Activated CD8-positive, alpha-beta memory T cell treated with anti-CD3 and anti-CD28 coated beads for 36 hours (primary cell): ENCODE data around the gene HSPB6. TPM values are rescaled to one million over a fixed set of nuclear protein-coding genes. Genes with fewer than 3 reads are reported as not detected.

Source experiments
- CTCF ChIA-PET: fragments of 350-600 bp; sonication (Branson Sonifier 250); formaldehyde crosslinking; loops from one replicate; lab custom pipeline; 2021; ENCODE audit warnings: antibody characterized with exemption; lab: Charles Lee
- POLR2A ChIA-PET: fragments of 350-600 bp; sonication (Branson Sonifier 250); formaldehyde crosslinking; loops from one replicate; lab custom pipeline; 2021; ENCODE audit warnings: antibody characterized with exemption; lab: Charles Lee
- total RNA-seq, 2 experiments: library from RNA; stranded (reverse); gene quantifications; one replicate each; pipeline ENCODE4 v1.2.3, GENCODE V29; 2021

HSPB6 gene
- total RNA-seq, 2 experiments from 2014 or later, result 0.21 TPM; not detected in 1

DNA sequence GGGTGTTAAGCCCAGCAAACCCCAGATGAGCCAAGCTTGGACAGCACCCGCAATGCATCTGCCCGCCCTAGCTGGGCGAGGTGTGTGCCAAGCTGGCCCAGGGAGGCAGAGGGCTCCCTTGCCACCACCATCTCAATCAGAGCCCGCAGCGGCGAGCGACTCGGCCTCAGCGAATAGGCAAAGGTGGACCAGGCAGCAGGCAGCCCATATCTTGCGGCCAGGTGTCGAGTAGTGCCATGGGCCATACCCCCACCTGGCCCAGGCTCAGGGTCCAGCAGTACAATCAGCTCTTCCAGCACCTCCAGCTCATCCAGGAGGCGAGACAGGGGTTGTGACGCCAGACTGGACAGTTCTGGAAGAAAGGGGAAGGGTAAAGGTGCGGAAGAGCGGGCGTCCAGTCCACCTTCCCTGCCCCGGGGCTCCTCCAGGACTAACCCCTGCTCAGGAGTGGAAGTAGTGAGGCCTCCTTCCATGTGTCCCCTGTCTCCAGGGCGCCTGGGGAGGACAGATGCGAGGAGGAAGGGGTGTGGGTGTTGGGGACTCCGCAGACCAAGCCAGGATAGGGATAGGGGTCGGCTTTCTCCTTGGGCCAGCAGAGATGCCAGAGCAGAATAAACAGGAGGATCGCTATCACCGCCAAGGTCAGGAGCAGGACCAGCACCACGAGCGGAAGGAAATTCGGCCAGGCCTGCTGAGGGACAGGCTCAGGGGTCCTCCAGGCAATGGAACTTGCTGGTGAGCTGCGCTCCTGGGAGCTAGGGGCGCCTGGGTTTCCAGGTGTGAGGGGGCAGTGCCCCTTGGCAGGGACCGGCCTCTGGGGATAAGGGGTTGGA, 17.3 kb downstream of the HSPB6 start:
- POLR2A ChIA-PET, result interaction anchor here (0.6 to 2.0 kb wide), 6 partner anchors 14 to 152 kb away, joined by 3 to 26 read pairs (median 8); no protein-coding TSS in a partner anchor

DNA sequence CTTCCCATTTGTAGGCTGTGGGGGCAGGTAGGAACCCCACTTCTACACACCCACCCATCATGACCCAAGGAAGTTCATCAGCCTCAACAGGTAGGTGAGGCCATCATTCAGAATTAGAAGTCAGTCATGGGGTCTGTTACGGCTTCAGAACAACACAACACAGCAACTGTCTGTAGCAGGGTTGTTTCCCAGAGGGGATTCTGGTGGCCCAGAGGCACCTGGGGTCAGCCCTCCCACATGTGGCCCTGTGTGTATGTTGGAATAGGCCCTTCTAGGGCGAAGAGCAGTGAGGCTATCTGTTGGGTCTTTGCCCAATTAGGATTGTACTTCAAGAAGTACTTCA, 18.0 kb downstream of the HSPB6 start:
- POLR2A ChIA-PET, result interaction anchor here (1.2 to 2.7 kb wide), 3 partner anchors 9 to 18 kb away, joined by 3 to 18 read pairs (median 10); partner anchors contain the start of gene LIN37
- CTCF ChIA-PET, result no interaction called here

More for the DNA sequence above, 17.3 kb downstream of the HSPB6 start:
- CTCF ChIA-PET, result interaction anchor here (0.9 to 2.0 kb wide), 6 partner anchors 16 to 193 kb away, joined by 3 to 10 read pairs (median 6); partner anchors contain the start of gene KMT2B

- CTCF ChIA-PET, result interaction anchor here (1.6 kb wide), 1 partner anchor 19 kb away, joined by 5 read pairs; no protein-coding TSS in a partner anchor
- POLR2A ChIA-PET, result interaction anchor here (1.2 to 2.7 kb wide), 4 partner anchors 10 to 17 kb away, joined by 3 to 18 read pairs (median 4); partner anchors contain the start of gene LIN37
Observed at GRCh38 chr19:35738021-35738886, 18.6 kb downstream of the HSPB6 start.

- ChIA-PET POLR2A (interaction anchor here (0.5 to 2.7 kb wide), 6 partner anchors 10 to 61 kb away, joined by 3 to 18 read pairs (median 4); partner anchors contain the start of gene LIN37), CTCF (interaction anchor here (0.6 to 1.6 kb wide), 4 partner anchors 18 to 44 kb away, joined by 3 to 5 read pairs (median 4); no protein-coding TSS in a partner anchor)
Observed at GRCh38 chr19:35736913-35737886, 19.6 kb downstream of the HSPB6 start.

GRCh38 chr19:35734889-35735288, 21.9 kb downstream of the HSPB6 start:
- POLR2A ChIA-PET, result interaction anchor here (0.5 to 1.2 kb wide), 2 partner anchors 16 to 19 kb away, joined by 3 to 4 read pairs; no protein-coding TSS in a partner anchor
- CTCF ChIA-PET, result no interaction called here

DNA sequence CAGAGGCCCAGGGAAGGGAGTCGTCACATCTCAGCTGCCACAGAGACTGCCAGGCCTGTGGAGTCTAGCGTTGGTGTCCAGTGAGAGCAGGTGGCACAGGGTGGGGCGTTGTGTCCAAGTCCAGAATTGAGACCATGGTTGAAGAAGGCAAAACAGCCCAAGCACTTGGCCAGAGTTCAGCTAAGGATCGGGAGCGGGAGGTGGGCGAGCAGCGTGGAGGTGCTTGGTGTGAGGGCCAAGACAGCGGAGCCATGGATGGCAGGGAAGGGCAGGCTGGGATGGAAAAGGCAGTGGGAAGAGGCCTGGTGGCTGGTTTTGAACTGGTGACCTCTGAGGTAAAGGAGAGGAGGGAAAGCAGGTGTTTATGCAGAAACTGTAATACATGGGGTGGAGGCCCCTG, 22.6 kb downstream of the HSPB6 start:
- ChIA-PET POLR2A (interaction anchor here (1.2 kb wide), 1 partner anchor 16 kb away, joined by 4 read pairs; no protein-coding TSS in a partner anchor), CTCF (interaction anchor here (1.1 kb wide), 1 partner anchor 39 kb away, joined by 6 read pairs; no protein-coding TSS in a partner anchor)

DNA sequence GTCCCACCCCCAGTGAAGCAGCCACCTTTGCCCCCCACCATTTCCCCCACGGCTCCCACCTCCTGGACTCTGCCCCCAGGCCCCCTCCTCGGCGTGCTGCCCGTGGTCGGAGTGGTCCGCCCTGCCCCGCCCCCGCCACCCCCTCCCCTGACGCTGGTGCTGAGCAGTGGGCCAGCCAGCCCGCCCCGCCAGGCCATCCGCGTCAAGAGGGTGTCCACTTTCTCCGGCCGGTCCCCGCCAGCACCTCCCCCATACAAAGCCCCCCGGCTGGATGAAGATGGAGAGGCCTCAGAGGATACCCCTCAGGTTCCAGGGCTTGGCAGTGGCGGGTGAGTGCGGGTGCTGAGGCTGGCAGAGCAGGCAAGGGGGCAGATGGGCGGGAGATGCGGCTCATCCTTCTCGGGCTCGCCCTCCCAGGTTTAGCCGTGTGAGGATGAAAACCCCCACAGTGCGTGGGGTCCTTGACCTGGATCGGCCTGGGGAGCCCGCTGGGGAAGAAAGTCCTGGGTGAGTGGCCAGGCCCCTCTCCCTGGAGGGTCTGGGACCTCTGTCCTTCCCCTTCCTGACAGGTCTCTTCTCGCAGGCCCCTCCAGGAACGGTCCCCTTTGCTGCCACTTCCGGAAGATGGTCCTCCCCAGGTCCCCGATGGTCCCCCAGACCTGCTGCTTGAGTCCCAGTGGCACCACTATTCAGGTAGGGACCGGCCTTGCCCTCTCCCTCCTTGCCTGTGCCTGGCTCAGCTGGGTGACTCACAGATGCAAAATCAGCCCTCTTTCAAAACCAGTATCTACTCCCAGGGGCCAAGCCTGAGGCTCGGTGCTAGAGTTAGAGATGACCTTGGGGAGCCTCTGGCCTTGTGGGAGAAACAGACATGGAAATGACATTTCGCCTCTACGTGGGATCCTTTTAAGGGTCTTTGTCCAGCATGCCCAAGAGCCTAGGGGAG, 23.4 kb downstream of the HSPB6 start:
- POLR2A ChIA-PET, result interaction anchor here (0.6 to 1.2 kb wide), 2 partner anchors 13 to 15 kb away, joined by 3 to 4 read pairs; no protein-coding TSS in a partner anchor
- CTCF ChIA-PET, result interaction anchor here (1.1 kb wide), 1 partner anchor 39 kb away, joined by 6 read pairs; no protein-coding TSS in a partner anchor

- POLR2A ChIA-PET, result interaction anchor here (0.6 kb wide), 1 partner anchor 12 kb away, joined by 3 read pairs; no protein-coding TSS in a partner anchor
- CTCF ChIA-PET, result interaction anchor here (1.1 kb wide), 1 partner anchor 8 kb away, joined by 3 read pairs; no protein-coding TSS in a partner anchor
Observed at GRCh38 chr19:35732540-35733179, 24.2 kb downstream of the HSPB6 start.

DNA sequence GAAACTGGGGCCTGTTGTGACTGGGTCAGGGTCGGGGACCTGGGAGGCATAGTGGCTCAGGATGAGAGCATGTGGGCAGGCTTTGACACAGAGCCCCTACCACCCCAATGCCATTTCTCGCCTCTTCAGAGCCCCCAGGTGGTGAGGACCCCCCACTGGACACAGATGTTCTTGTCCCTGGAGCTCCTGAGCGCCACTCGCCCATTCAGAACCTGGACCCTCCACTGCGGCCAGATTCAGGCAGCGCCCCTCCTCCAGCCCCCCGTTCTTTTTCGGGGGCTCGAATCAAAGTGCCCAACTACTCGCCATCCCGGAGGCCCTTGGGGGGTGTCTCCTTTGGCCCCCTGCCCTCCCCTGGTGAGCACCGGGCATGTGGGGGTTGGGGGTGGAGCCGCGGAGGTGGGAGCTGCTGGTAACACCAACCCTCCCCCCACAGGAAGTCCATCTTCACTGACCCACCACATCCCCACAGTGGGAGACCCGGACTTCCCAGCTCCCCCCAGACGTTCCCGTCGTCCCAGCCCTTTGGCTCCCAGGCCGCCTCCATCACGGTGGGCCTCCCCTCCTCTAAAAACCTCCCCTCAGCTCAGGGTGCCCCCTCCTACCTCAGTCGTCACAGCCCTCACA, 24.9 kb downstream of the HSPB6 start:
- ChIA-PET CTCF (interaction anchor here (1.1 kb wide), 1 partner anchor 9 kb away, joined by 3 read pairs; no protein-coding TSS in a partner anchor), POLR2A (no interaction called here)

- POLR2A ChIA-PET, result no interaction called here
- CTCF ChIA-PET, result interaction anchor here (1.1 kb wide), 1 partner anchor 9 kb away, joined by 3 read pairs; no protein-coding TSS in a partner anchor
Observed at GRCh38 chr19:35731353-35731752, 25.5 kb downstream of the HSPB6 start.

DNA sequence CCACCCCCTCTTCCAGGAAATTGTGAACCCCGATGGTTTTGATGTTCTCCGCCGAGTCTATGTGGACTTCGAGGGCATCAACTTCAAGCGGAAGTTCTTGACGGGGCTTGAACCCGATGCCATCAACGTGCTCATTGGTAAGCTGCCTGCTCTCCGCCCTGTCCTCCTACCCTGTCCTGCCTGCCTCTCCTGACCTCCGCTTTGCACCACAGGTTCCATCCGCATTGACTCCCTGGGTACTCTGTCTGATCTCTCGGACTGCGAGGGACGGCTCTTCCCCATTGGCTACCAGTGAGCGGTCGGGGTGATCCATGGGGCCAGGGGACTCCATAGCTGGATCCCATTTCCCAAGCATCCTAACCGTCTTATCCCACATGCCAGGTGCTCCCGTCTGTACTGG, 26.5 kb downstream of the HSPB6 start:
- ChIA-PET POLR2A (interaction anchor here (1.7 kb wide), 1 partner anchor 9 kb away, joined by 3 read pairs; no protein-coding TSS in a partner anchor), CTCF (no interaction called here)

DNA sequence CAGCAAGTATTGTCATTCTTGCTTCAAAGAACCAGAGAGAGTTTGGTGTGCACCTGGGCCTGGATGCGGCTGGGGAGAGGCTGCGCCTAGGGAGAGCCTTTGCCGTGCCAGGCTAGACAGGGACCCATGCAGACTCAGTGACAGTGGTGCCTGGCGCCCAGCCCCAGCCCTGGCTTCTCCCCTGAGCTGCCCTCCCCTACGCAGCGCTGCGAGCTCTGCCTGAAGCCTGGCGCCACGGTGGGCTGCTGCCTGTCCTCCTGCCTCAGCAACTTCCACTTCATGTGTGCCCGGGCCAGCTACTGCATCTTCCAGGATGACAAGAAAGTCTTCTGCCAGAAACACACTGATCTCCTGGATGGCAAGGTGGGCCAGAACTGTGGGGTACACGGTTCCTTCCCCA, 27.1 kb downstream of the HSPB6 start:
- ChIA-PET POLR2A (interaction anchor here (1.7 kb wide), 1 partner anchor 8 kb away, joined by 3 read pairs; no protein-coding TSS in a partner anchor), CTCF (no interaction called here)

DNA sequence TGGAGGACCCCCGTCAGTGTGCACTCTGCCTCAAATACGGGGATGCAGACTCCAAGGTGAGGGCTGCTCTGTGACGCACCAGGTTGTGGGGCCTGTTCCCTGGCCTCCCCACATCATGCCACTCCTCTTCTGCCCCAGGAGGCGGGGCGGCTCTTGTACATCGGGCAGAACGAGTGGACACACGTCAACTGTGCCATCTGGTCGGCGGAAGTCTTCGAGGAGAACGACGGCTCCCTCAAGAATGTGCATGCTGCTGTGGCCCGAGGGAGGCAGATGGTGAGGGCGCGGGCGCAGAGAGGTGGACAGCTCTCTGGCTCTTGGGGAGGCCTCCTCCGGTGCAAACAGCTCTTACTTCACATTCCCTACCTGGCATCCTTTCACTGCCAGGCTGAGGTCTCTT, 27.8 kb downstream of the HSPB6 start:
- CTCF ChIA-PET, result interaction anchor here (1.2 to 1.6 kb wide), 2 partner anchors 13 to 36 kb away, joined by 3 to 8 read pairs; partner anchors contain the start of gene IGFLR1
- POLR2A ChIA-PET, result no interaction called here

DNA sequence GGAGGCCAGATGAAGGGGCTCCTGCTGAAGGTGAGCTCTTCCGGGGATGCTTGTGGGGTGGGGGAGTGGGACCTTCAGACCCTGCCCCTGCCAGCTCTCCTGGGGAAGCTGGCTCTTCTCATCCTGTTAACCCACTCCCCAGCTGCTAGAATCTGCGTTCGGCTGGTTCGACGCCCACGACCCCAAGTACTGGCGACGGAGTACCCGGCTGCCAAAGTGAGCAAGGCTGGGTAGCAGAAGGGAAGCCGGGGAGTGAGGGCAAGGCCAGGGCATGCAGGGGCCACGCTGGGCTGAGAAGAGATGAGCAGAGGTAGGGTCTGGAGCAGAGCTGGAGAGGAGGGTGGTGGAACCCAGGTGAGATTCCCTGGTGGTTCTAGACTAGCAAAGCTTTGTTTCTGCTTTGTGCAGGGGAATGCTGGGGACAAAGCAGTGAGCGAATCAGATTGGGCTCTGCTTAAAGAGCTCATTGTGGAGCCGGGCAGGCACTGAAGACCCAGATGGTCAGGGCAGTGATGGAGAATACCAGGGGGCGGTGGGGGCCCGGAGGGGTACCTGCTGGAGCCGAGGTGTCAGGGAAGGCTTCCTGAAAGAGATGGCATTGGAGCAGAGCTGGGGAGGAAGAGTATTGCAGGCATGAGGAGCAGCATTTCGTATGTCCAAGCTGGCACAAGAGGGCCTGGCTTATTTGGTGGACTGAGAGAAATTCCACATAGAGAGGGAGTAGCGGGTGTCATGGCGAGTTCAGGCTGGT, 28.7 kb downstream of the HSPB6 start:
- ChIA-PET POLR2A (interaction anchor here (2.3 kb wide), 1 partner anchor 9 kb away, joined by 18 read pairs; no protein-coding TSS in a partner anchor), CTCF (interaction anchor here (1.2 to 1.9 kb wide), 3 partner anchors 14 to 35 kb away, joined by 3 to 8 read pairs (median 5); partner anchors contain the start of gene IGFLR1)
